Right ventricle myocardium superior (tissue), 1 donor: ENCODE results near the gene CFAP73. TPM values are rescaled to one million over a fixed set of nuclear protein-coding genes. Genes with fewer than 3 reads are reported as not detected.
A peak's percentile ranks its signal among the peaks of the same experiment; 100 is the strongest.

Source experiments
- ATAC-seq: fragments of 200-7000 bp; cut with Tn5 transposase; one replicate; pipeline ENCODE4 v1.9.1; 2020; ENCODE audit warnings: mild to moderate bottlenecking; ENCODE audit not compliant: poor library complexity
- DNase-seq: peaks from one replicate; pipeline ENCODE4 v3.0.0-alpha.2; 2020
- intact Hi-C: fragments of 100-400 bp; cut with DNase I; formaldehyde crosslinking; loops from one replicate; pipeline ENCODE4 v1.11.2; 2022
- total RNA-seq: library from RNA; stranded (reverse); fragmentation: NEBNext Ultra II Directional; extraction: Animal tissue kit (Norgen Biotek cat#: 25700); gene quantifications from one replicate; pipeline ENCODE4 v1.2.1, GENCODE V29; 2021
- donor health status: DM: no; HTN: yes; CAD: no; lungs with severe emphysema.

The CFAP73 gene
- total RNA-seq, 1 donor from 2014 or later = not detected

- ATAC-seq (no peak), DNase-seq (no peak)
- intact Hi-C loops = loop anchor here (10.0 kb wide), 1 partner anchor 244 kb away; the partner anchor contains the start of gene SDSL
Measured at GRCh38 chr12:113180333-113180732, 30.8 kb downstream of the CFAP73 start.

GRCh38 chr12:113181975-113182374 lies 32.5 kb downstream of the CFAP73 start:
- DNase-seq (no peak), ATAC-seq (no peak)
- intact Hi-C loops = loop anchor here (10.0 kb wide), 1 partner anchor 243 kb away; the partner anchor contains the start of gene SDSL

GRCh38 chr12:113183030-113183589 lies 33.6 kb downstream of the CFAP73 start:
- intact Hi-C loops = loop anchor here (10.0 kb wide), 1 partner anchor 242 kb away; the partner anchor contains the start of gene SDSL
- ATAC-seq (no peak), DNase-seq (no peak)

GRCh38 chr12:113184098-113184899 lies 34.8 kb downstream of the CFAP73 start:
- no peak for DNase-seq
- intact Hi-C loops = loop anchor here (10.0 kb wide), 1 partner anchor 241 kb away; the partner anchor contains the start of gene SDSL
- ATAC-seq = peak; percentile 47

GRCh38 chr12:113184900-113185179 lies 35.3 kb downstream of the CFAP73 start:
- intact Hi-C loops = loop anchor here (10.0 kb wide), 1 partner anchor 240 kb away; the partner anchor contains the start of gene SDSL

GRCh38 chr12:113185180-113186032 lies 35.9 kb downstream of the CFAP73 start, which contains the start of the genes DDX54 and RITA1:
TSS of gene DDX54 (minus strand) at chr12:113185478. CDS start at chr12:113185451, 27 bp downstream.
TSS of gene RITA1 (plus strand) at chr12:113185721. CDS start at chr12:113186747, 1,026 bp downstream.
- intact Hi-C loops = loop anchor here (10.0 kb wide), 1 partner anchor 239 kb away; the partner anchor contains the start of gene SDSL
- peak; percentile 94 for ATAC-seq
- peak; percentile 85 for DNase-seq

More at GRCh38 chr12:113184900-113185179, 35.3 kb downstream of the CFAP73 start:
- ATAC-seq (peak; percentile 94), DNase-seq (peak; percentile 94)

GRCh38 chr12:113186033-113186365 lies 36.5 kb downstream of the CFAP73 start:
- no peak for ATAC-seq
- DNase-seq = no peak
- intact Hi-C loops = loop anchor here (10.0 kb wide), 1 partner anchor 239 kb away; the partner anchor contains the start of gene SDSL

GRCh38 chr12:113186666-113187325 lies 37.3 kb downstream of the CFAP73 start:
- no peak for DNase-seq
- intact Hi-C loops = loop anchor here (10.0 kb wide), 1 partner anchor 238 kb away; the partner anchor contains the start of gene SDSL
- no peak for ATAC-seq

- ATAC-seq (no peak), DNase-seq (no peak)
- intact Hi-C loops = loop anchor here (10.0 kb wide), 1 partner anchor 235 kb away; the partner anchor contains the start of gene SDSL
Measured at GRCh38 chr12:113189361-113189760, 39.8 kb downstream of the CFAP73 start.

- intact Hi-C loops = no loop called here
- DNase-seq (no peak), ATAC-seq (no peak)
Measured at GRCh38 chr12:113190761-113191160, 41.2 kb downstream of the CFAP73 start.

- DNase-seq (no peak), ATAC-seq (no peak)
- intact Hi-C loops = no loop called here
Measured at GRCh38 chr12:113191227-113191626, 41.7 kb downstream of the CFAP73 start.

GRCh38 chr12:113194971-113195391 lies 45.5 kb downstream of the CFAP73 start:
- intact Hi-C loops = loop anchor here (5.0 kb wide), 1 partner anchor 67 kb away; no protein-coding TSS in a partner anchor
- ATAC-seq = no peak

GRCh38 chr12:113195598-113195997 lies 46.1 kb downstream of the CFAP73 start:
- DNase-seq (no peak), ATAC-seq (no peak)
- intact Hi-C loops = loop anchor here (5.0 kb wide), 1 partner anchor 67 kb away; no protein-coding TSS in a partner anchor

More at GRCh38 chr12:113194971-113195391, 45.5 kb downstream of the CFAP73 start:
- no peak for DNase-seq

GRCh38 chr12:113196582-113196981 lies 47.1 kb downstream of the CFAP73 start:
- ATAC-seq (peak; percentile 3), DNase-seq (no peak)
- intact Hi-C loops = loop anchor here (5.0 kb wide), 1 partner anchor 66 kb away; no protein-coding TSS in a partner anchor

- peak; percentile 86 for ATAC-seq
- intact Hi-C loops = loop anchor here (5.0 kb wide), 1 partner anchor 65 kb away; no protein-coding TSS in a partner anchor
- peak; percentile 71 for DNase-seq
Measured at GRCh38 chr12:113196990-113197389, 47.5 kb downstream of the CFAP73 start.

GRCh38 chr12:113197518-113198077 lies 48.1 kb downstream of the CFAP73 start:
- ATAC-seq (no peak), DNase-seq (no peak)
- intact Hi-C loops = loop anchor here (5.0 kb wide), 1 partner anchor 65 kb away; no protein-coding TSS in a partner anchor

- intact Hi-C loops = loop anchor here (5.0 kb wide), 1 partner anchor 64 kb away; no protein-coding TSS in a partner anchor
- DNase-seq = no peak
- ATAC-seq = no peak
Measured at GRCh38 chr12:113198296-113198695, 48.8 kb downstream of the CFAP73 start.
